Activated CD8-positive, alpha-beta memory T cell treated with anti-CD3 and anti-CD28 coated beads for 1 hour (primary cell): ENCODE measurements around the gene SPRYD3.
A peak's percentile ranks its signal among the peaks of the same experiment; 100 is the strongest.

Source experiments
- DNase-seq, 2 donors: peaks; one replicate each; pipeline ENCODE4 v3.0.0-alpha.2; 2020; ENCODE audit warnings: low read depth in 1 of 2; ENCODE audit errors: extremely low read depth in 1 of 2

Gene SPRYD3

DNA sequence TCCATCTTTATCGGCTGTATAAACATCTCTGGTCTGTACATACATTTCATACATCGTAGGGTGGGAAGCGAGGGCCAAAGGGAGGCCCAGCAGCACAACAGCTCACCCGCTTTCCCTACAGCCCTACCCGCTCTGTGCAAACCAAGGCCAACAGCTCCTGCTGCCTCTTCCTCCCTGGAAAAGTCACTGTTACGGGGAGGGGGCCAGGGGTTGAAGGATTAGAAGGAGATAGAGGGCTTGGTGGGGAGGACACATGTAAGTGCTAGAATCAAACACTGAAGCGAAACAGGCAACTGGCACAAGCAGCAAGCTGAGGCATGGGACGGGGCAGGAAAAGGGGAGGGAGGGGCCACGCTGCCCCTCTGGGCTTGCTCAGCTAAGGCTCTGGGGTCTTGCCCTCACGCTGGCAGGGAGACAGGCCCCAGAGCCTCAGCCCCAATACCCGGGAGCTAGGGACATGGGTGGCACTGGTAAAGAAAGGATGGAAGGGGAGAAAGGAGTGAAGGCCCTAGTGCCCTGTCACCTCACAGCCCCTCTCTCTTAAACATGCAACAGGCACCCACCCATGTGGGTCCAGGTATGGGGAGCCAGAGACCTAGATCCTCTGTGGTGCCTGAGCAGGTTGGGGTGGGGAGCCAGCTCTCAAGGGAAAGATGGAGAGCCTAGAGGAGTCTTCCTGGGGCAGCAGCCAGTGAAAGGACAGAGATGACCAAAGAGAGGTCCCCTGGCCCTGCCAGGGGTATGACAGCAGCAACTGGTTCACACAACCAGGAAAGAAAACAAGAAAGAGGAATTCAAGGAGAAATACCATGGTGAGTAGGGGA is 14.4 kb downstream of the SPRYD3 start:
- no peak for DNase-seq

DNA sequence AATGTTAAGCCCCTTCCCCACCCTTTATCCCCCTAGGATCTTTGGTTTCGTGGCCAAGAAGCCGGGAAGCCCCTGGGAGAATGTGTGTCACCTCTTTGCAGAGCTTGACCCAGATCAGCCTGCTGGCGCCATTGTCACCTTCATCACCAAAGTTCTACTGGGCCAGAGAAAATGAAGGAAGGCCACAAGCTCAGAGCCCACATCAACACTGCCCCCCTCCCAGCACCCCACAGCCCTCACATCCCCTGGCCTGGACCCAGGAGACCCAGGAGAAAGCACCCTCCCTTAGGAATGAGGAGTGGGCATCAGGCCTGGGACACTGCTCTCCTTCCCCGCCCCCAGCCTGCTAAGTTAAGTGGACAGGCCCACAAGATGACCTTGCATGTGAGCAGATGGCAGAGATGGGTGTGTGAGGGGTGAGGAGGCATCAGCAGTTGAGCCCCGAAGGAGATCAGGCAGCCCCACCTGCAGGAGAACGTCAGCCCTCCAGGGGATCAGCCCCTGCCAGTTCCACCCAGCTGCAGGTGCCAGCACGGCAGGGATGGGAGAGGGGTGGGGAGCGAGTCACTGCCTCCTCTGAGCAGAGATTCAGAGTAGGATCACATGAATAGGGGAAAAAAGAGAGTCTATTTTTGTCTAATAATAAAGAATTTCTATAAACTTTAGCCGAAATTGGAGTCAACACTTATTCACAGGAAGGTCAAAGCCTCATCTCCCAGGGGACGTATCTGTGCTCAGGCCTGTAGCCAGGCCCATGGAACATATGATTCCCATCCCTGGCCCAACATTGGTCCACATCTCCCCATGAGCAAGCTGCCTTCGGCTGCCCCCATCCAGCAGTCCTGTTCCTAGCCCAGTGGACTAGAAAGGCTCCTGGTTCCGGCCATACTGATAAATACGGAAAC is 15.2 kb downstream of the SPRYD3 start:
- no peak for DNase-seq

- no peak for DNase-seq
Measured at GRCh38 chr12:53062977-53063707, 16.0 kb downstream of the SPRYD3 start.

DNA sequence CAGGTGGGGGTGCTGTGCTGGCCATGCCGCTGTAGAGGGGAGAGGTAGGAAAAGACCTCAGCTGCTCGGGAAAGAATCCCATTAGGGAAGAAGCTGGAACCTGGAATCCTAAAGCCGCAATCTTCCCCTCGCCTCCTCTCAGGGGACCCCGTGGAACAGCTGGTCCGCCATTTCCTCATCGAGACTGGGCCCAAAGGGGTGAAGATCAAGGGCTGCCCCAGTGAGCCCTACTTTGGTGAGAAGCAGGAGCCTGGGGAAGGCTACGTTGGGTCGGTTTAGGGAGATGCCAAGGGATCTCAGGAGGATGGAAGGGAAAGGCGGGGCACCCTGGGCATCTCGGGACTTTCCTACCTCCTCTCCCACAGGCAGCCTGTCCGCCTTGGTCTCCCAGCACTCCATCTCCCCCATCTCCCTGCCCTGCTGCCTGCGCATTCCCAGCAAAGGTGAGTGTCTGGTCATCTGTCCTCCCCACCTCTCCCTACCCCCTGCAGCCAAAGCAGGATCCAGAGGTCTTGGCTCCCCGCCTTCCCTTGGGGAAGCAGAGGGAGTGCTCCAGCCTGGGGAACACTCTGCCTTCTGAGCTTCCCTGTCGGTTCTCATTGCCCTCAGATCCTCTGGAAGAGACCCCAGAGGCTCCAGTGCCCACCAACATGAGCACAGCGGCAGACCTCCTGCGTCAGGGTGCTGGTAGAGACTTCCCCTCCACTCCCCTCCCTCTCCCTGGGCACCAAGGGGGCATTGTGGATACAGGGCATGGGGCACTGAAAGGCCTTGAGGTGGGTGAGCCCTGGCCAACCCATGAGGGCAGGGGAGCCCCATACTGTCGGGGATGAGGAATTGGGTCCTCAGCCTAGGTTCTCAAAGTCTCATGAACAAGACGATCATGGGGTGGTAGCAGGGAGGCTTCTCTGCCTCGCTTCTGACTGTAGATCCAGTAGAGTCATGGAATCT is 16.9 kb downstream of the SPRYD3 start:
- DNase-seq = no peak

DNA sequence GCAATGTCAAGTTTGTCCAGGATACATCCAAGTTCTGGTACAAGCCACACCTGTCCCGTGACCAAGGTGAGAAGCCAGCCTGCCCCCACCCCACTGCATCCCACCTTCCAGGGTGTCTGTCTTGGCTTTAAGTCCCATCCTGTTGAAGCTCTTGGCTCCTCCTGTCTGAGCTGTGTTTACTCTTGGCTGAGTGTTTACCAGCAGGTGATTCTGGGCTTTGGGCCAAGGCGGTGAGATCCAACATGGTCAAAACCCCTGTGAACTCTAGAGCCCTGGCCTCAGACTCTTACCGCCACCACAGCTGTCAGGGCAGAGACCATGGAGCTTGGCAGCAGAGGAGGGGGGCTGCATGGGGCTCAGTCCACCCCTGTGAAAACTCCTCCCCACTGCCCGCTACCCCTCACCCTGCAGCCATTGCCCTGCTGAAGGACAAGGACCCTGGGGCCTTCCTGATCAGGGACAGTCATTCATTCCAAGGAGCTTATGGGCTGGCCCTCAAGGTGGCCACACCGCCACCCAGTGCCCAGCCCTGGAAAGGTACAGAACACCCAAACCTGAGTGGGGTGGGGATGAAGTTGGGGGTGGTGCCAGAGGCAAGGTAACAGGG is 17.7 kb downstream of the SPRYD3 start:
- no peak for DNase-seq

GRCh38 chr12:53060721-53061276 is 18.4 kb downstream of the SPRYD3 start:
- no peak for DNase-seq

GRCh38 chr12:53060064-53060720 is 19.0 kb downstream of the SPRYD3 start:
- no peak for DNase-seq

DNA sequence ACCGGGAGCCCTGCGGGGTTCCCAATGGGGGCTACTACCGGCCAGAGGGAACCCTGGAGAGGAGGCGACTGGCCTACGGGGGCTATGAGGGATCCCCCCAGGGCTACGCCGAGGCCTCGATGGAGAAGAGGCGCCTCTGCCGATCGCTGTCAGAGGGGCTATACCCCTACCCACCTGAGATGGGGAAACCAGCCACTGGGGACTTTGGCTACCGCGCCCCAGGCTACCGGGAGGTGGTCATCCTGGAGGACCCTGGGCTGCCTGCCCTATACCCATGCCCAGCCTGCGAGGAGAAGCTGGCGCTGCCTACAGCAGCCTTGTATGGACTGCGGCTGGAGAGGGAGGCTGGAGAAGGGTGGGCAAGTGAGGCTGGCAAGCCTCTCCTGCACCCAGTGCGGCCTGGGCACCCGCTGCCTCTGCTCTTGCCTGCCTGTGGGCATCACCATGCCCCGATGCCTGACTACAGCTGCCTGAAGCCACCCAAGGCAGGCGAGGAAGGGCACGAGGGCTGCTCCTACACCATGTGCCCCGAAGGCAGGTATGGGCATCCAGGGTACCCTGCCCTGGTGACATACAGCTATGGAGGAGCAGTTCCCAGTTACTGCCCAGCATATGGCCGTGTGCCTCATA is 19.6 kb downstream of the SPRYD3 start:
- no peak for DNase-seq

- no peak for DNase-seq
Measured at GRCh38 chr12:53058674-53059433, 20.3 kb downstream of the SPRYD3 start.

DNA sequence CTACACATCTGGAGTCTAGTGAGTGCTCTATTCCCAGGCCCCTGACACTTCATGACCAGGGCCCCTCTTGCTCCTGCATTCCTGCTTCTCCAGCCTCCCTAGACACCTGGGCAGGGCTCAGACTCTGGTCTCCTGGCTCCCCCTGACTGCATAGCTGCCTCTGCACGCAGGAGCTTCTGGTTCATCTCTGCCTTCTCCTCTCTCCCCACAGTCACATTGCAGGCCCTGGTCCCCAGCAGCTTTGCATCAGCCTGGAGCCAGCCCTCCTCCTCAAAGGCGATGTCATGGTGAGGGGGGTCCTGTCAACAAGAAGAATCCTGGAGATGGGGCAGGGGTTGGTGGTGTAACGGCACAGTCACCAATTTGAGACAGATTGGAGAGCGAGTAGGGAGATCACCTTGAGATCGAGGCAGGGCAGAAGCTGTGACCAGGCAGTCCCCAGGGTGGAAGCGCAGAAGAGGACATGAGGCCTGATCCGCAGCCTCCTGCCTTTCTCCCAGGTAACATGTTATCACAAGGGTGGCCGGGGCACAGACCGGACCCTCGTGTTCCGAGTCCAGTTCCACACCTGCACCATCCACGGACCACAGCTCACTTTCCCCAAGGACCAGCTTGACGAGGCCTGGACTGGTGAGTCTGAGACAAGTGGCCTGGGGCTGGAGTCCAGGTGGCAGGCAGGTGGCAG is 21.2 kb downstream of the SPRYD3 start:
- no peak for DNase-seq

DNA sequence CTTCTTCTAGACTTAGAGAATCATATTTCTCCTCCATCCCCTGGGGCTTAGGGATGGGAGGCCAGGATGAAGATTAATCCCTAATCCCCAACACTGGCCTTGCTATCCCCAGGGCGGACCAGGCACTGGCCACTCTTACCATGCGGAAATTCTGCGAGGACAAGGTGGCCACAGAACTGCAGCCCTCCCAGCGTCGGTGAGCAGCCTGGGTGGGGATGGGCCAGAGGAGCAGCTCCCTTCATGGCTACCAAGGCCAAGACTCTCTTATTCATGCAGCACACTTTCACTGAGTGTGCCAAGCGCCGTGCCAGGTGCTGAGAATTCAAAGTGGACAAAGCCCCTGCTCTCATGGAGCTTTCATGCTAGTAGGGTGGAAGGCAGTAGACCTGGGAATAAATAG is 22.3 kb downstream of the SPRYD3 start:
- DNase-seq = no peak

DNA sequence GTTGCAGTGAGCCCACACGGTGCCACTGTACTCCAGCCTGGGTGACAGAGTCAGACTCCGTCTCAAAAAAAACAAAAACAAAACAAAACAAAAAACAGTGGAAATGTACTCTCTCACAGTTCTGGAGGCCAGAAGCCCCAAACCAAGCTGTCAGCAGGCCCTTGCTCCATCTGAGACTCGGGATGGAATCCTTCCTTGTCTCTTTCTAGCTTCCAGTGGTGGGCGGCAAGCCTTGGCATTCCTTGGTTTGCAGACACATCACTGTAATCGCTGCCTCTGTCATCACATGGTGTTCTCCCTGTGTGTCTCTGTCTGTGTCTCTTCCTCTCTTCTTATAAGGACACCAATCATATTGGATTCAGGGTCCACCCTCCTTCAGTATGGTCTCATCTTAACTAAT is 22.9 kb downstream of the SPRYD3 start:
- DNase-seq = no peak

GRCh38 chr12:53055471-53056266 is 23.5 kb downstream of the SPRYD3 start:
- no peak for DNase-seq

GRCh38 chr12:53054112-53054878 is 24.9 kb downstream of the SPRYD3 start:
- peak; percentile 81 to 87 for DNase-seq
